Karpas-422 (cell line): ENCODE data around the gene LCAT. TPM values are rescaled to one million over a fixed set of nuclear protein-coding genes. Genes with fewer than 3 reads are reported as not detected.
"Not testable (repeated sequence)": the region's sequence is repeated elsewhere in the genome, so short reads cannot be mapped to it uniquely, and the experiment has no call there.

ENCODE experiments used
- DNase-seq: peaks from one replicate; pipeline ENCODE4 v3.0.0-alpha.2; 2015
- H2AFZ ChIP-seq: fragments of 200-600 bp; sonication (generic); 2 replicates; pipeline ENCODE4 v1.6.1; 2014; ENCODE audit warnings: antibody characterized with exemption, low read length, mixed read lengths
- H3K27ac ChIP-seq: fragments of 200-600 bp; sonication (generic); 2 replicates; pipeline ENCODE4 v1.5.1; 2014; ENCODE audit warnings: mild to moderate bottlenecking, low read length, moderate library complexity
- H3K27me3 ChIP-seq: fragments of 200-600 bp; sonication (generic); 2 replicates; pipeline ENCODE4 v1.6.1; 2014; ENCODE audit warnings: low read length, mixed read lengths
- H3K36me3 ChIP-seq: fragments of 200-600 bp; sonication (generic); 2 replicates; pipeline ENCODE4 v1.6.1; 2014; ENCODE audit warnings: low read length, mixed read lengths; ENCODE audit not compliant: insufficient read depth
- H3K4me1 ChIP-seq: fragments of 200-600 bp; sonication (generic); 2 replicates; pipeline ENCODE4 v1.6.1; 2014; ENCODE audit warnings: mild to moderate bottlenecking, low read length, mixed read lengths
- H3K4me2 ChIP-seq: fragments of 200-600 bp; sonication (generic); 2 replicates; pipeline ENCODE4 v1.6.1; 2014; ENCODE audit warnings: low read length, low read depth, mild to moderate bottlenecking; ENCODE audit not compliant: poor library complexity, severe bottlenecking
- H3K4me3 ChIP-seq: fragments of 200-600 bp; sonication (generic); 2 replicates; pipeline ENCODE4 v1.5.1; 2014; ENCODE audit warnings: mild to moderate bottlenecking, antibody characterized with exemption, low read length, mixed read lengths
- H3K79me2 ChIP-seq: fragments of 200-600 bp; sonication (generic); 2 replicates; pipeline ENCODE4 v1.6.1; 2014; ENCODE audit warnings: mild to moderate bottlenecking, low read length, mixed read lengths
- H3K9ac ChIP-seq: fragments of 200-600 bp; sonication (generic); 2 replicates; pipeline ENCODE4 v1.6.0; 2014; ENCODE audit warnings: low read length
- H3K9me2 ChIP-seq: fragments of 200-600 bp; sonication (generic), shearing (Covaris generic); replicated peaks from 2 replicates; pipeline ENCODE4 v1.6.0; 2014; ENCODE audit warnings: mild to moderate bottlenecking, low read length, moderate library complexity; ENCODE audit not compliant: insufficient read depth
- H3K9me3 ChIP-seq: fragments of 300-700, 200-600 bp; sonication (generic); 2 replicates; pipeline ENCODE4 v1.6.1; 2014; ENCODE audit warnings: low read length, mixed read lengths
- H4K20me1 ChIP-seq: fragments of 200-600 bp; sonication (generic); 2 replicates; pipeline ENCODE4 v1.6.1; 2014; ENCODE audit warnings: mild to moderate bottlenecking, antibody characterized with exemption, low read length, low read depth; ENCODE audit not compliant: insufficient read depth
- total RNA-seq: library from RNA; depleted of rRNA; stranded (reverse); fragments of >200 nt; shearing (Covaris generic); gene quantifications from 2 replicates; pipeline ENCODE4 v1.2.3, GENCODE V29; 2014; ENCODE audit warnings: low replicate concordance

LCAT gene
- total RNA-seq, 1 experiment from 2014 or later: 1.3 TPM

- H3K36me3 ChIP-seq, H3K27ac ChIP-seq, H3K27me3 ChIP-seq, H3K9me2 ChIP-seq, H3K4me2 ChIP-seq, DNase-seq, H2AFZ ChIP-seq, H3K9ac ChIP-seq, H3K4me3 ChIP-seq, H3K79me2 ChIP-seq, H4K20me1 ChIP-seq, H3K9me3 ChIP-seq: not testable (repeated sequence)
- peaks cover 14% of the 10 kb centered on the region for H3K4me1 ChIP-seq
These were observed 28.4 kb upstream of the LCAT start for GRCh38 chr16:67972285-67972684.

- DNase-seq: no peak
- Histone ChIP-seq H3K9me2 (no peaks in the 10 kb centered on the region), H3K4me2 (no peak overlapping the region), H2AFZ (no peak overlapping the region), H3K4me3 (no peak overlapping the region), H3K79me2 (no peaks in the 10 kb centered on the region), H3K4me1 (peaks cover 20% of the 10 kb centered on the region), H4K20me1 (no peaks in the 10 kb centered on the region), H3K9ac (no peak overlapping the region), H3K36me3 (no peaks in the 10 kb centered on the region), H3K9me3 (no peaks in the 10 kb centered on the region), H3K27ac (no peak overlapping the region), H3K27me3 (no peaks in the 10 kb centered on the region)
These were observed 27.2 kb upstream of the LCAT start for GRCh38 chr16:67971111-67971510.

DNA sequence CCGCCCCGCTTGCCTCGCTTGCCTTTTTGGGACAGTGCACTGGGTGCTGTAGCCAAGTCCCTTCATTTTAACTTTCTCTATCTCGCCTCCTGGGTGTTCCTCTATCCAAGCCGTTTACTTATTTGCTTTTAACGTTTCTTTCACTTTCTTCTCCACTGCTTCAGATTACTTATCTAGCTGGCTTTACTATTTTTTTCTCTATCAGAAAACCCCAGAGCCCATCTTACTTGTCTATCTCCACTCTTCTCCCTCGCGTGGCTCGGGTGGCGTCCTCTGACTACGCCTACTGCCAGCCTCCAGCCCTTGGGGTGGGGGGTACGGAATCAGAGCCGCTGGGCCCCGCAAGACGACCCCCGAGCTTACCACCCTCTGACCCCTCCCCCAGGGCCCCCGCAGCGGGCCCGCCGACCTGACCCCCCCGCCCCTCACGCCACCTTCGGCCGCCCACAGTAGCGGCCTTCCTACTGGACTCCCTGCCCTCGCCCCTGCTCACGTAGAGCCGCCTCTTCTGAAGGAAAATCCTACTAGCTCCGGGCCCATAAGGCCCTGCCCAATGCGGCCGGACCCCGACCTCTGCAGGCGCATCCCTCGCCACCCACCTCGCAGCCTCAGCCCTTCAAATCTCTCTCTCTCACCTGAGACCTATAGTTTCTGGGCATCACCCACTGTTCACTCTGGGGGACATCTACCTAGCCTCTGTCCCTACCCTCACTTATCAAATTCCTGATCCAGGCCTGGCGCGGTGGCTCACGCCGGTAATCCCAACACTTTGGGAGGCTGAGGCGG is 25.5 kb upstream of the LCAT start:
- DNase-seq: no peak
- Histone ChIP-seq H3K4me1 (peaks cover 20% of the 10 kb centered on the region), H3K9ac (peak overlapping the region; percentile 72), H3K79me2 (no peaks in the 10 kb centered on the region), H3K36me3 (no peaks in the 10 kb centered on the region), H3K4me2 (peak overlapping the region; percentile 82), H2AFZ (peak overlapping the region; percentile 90; the same call in 1 of the 2 replicates), H3K27me3 (no peaks in the 10 kb centered on the region), H4K20me1 (no peaks in the 10 kb centered on the region), H3K27ac (no peak overlapping the region), H3K9me3 (no peaks in the 10 kb centered on the region), H3K4me3 (peak overlapping the region; percentile 74; the same call in 1 of the 2 replicates), H3K9me2 (no peaks in the 10 kb centered on the region)

- Histone ChIP-seq H3K4me2 (peak within 1 kb of the TSS; percentile 82), H3K4me1 (peaks cover 20% of the 10 kb centered on the region), H3K36me3 (no peaks in the 10 kb centered on the region), H3K4me3 (peak within 1 kb of the TSS; percentile 74), H2AFZ (peak within 1 kb of the TSS; percentile 90; the same call in 1 of the 2 replicates), H3K79me2 (no peaks in the 10 kb centered on the region), H4K20me1 (no peaks in the 10 kb centered on the region), H3K9me3 (no peaks in the 10 kb centered on the region), H3K9ac (peak within 1 kb of the TSS; percentile 72), H3K27ac (peak within 1 kb of the TSS; percentile 21; the same call in 1 of the 2 replicates), H3K9me2 (no peaks in the 10 kb centered on the region), H3K27me3 (no peaks in the 10 kb centered on the region)
- peak; percentile 94 for DNase-seq
These were observed 24.7 kb upstream of the LCAT start, which contains the start of gene SLC12A4 for GRCh38 chr16:67968400-67969253. TSS of gene SLC12A4 (minus strand) at chr16:67968637. CDS start at chr16:67968553, 84 bp downstream.

DNA sequence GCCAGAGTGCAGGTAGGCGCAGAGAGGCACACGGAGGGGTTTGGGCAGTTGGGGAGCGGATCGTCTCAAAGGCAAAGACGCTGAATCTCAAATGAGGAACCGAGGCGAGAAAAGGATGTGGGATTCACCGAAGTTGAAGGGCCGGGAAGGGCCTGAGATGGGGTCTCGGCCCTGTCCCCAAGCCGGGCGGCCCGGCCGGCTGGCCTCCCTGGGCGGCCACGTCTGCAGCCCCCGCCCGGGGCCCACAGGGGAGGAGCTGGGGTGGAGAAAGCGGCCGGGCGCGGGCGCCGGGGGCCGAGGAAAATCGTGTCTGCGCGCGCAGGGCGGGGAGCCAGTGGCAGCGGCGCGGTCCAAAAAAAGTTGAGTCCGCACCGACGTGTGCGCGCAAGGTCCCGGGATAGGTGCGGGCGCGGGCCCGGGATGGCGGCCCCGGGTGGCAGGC is 24.1 kb upstream of the LCAT start:
- Histone ChIP-seq H3K9me3 (no peaks in the 10 kb centered on the region), H3K79me2 (no peaks in the 10 kb centered on the region), H3K4me3 (peak overlapping the region; percentile 74), H3K27me3 (no peaks in the 10 kb centered on the region), H3K9ac (peak overlapping the region; percentile 72), H3K9me2 (no peaks in the 10 kb centered on the region), H2AFZ (peak overlapping the region; percentile 78; the same call in 1 of the 2 replicates), H4K20me1 (no peaks in the 10 kb centered on the region), H3K27ac (peak overlapping the region; percentile 21; the same call in 1 of the 2 replicates), H3K4me2 (peak overlapping the region; percentile 82), H3K36me3 (no peaks in the 10 kb centered on the region), H3K4me1 (peaks cover 20% of the 10 kb centered on the region)
- DNase-seq: peak; percentile 78

DNA sequence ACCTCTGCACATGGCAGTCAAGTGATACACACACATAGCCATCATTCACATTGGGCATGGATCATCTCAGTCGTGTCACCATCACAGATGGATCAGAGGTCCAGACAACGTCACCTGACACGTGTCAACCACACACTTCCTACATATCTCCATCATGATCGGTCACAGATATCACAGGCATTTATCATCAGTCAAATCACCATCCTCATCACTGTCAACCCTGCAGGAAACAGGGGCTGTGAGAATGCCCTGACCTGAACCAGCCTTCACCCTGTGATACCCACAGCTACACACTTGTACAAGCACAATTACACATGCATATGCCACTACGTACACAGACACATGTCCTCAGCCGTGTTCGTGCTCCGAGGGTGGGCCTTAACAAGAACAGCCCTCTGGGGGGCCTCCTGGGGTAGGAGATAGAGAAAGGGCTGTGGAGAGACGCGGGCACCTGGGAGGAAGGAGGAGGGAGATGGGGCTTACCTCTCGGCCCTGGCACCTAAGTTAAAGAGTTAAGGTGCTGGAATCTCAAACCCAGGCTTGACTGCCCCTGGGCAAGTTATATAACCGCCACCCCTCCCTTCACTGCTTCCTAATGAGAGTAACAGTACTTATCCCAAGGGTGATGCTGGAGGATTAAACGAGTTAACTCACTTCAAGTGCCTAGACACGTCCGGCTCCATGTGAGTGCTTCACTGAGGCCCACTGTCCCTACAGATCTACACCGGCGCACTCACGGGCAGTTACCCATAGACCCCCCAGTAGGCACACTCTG is 23.4 kb upstream of the LCAT start:
- no peaks in the 10 kb centered on the region for H3K27me3 ChIP-seq
- peak overlapping the region; percentile 21; the same call in 1 of the 2 replicates for H3K27ac ChIP-seq
- no peaks in the 10 kb centered on the region for H3K9me2 ChIP-seq

GRCh38 chr16:67966549-67967182 is 22.7 kb upstream of the LCAT start:
- Histone ChIP-seq H3K4me3 (peak overlapping the region; percentile 74; the same call in 1 of the 2 replicates), H3K36me3 (no peaks in the 10 kb centered on the region), H3K27ac (no peak overlapping the region)

More for the DNA sequence above, 23.4 kb upstream of the LCAT start:
- H3K9me3 ChIP-seq: no peaks in the 10 kb centered on the region
- H3K4me2 ChIP-seq: peak overlapping the region; percentile 82
- H3K79me2 ChIP-seq: no peaks in the 10 kb centered on the region
- no peaks in the 10 kb centered on the region for H4K20me1 ChIP-seq
- peak overlapping the region; percentile 78; the same call in 1 of the 2 replicates for H2AFZ ChIP-seq
- peak overlapping the region; percentile 72 for H3K9ac ChIP-seq
- peak; percentile 66 for DNase-seq
- peak overlapping the region; percentile 74 for H3K4me3 ChIP-seq
- no peaks in the 10 kb centered on the region for H3K36me3 ChIP-seq
- H3K4me1 ChIP-seq: peaks cover 20% of the 10 kb centered on the region

More at GRCh38 chr16:67966549-67967182, 22.7 kb upstream of the LCAT start:
- no peaks in the 10 kb centered on the region for H3K79me2 ChIP-seq
- H3K9me2 ChIP-seq: no peaks in the 10 kb centered on the region
- H4K20me1 ChIP-seq: no peaks in the 10 kb centered on the region
- peaks cover 20% of the 10 kb centered on the region for H3K4me1 ChIP-seq
- H2AFZ ChIP-seq: no peak overlapping the region
- no peak for DNase-seq
- peak overlapping the region; percentile 82 for H3K4me2 ChIP-seq
- H3K27me3 ChIP-seq: no peaks in the 10 kb centered on the region
- H3K9ac ChIP-seq: peak overlapping the region; percentile 72
- no peaks in the 10 kb centered on the region for H3K9me3 ChIP-seq
